Right renal pelvis (tissue), 4 donors: Measurements from ENCODE around the gene MTNR1A. TPM values are rescaled to one million over a fixed set of nuclear protein-coding genes. Genes with fewer than 3 reads are reported as not detected.

ENCODE experiments used
- DNase-seq, 4 donors: peaks; one replicate each; pipeline ENCODE4 v3.0.0-alpha.2; 2013; ENCODE audit warnings: low read depth in 4 of 4, low spot score in 3 of 4, missing footprints in 1 of 4
- polyA plus RNA-seq, 4 donors: library from polyadenylated mRNA; unstranded; fragments of 120-200 nt; gene quantifications; one replicate each; pipeline ENCODE4 v1.2.1, GENCODE V29; 2013; ENCODE audit not compliant: insufficient read length in 4 of 4

MTNR1A gene
- polyA plus RNA-seq = 1 to 10 TPM; 1.4 to 2.0 (median 1.6) TPM

DNA sequence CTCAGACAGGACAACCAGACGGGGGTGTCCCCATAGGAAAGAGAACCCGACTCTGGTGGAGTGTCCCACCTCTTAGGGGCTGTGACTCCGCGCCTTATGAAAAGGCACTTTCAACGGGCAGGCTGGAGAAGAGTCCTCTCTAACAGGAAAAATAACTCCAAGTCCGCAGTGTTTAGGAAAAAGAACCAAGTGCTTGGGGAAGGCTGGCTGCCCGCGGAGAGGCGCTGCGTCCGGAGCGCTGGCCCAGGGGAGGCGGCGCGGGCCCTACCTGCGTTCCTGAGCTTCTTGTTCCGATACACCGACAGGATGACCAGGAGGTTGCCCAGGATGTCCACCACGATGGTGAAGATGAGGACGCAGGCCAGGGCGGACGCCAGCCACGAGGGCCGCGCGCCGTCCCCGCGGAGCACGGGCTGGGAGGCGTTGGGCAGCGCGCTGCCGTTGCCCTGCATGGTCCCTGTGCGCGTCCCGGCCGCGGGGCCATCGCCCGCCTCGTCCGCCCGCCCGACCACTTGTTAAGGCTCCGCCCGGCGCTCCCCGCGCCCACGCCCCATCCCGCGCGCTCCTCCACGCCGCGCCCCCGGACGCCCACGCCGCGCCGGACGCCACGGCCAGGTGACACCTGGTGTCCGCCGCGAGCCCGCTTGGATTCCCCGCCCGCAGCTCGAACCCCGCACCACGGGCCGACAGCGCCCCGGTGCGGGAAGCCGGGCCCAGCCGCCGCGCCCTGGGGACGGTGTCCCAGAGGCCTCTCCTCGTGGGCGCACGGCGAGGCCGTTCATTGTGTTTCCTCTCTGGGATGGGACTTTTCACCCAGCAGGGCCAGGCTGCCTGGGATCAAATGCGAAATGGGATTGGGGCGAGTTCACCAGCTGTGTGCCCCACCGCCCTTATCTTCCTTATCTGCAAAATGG is at the start of gene MTNR1A:
Gene MTNR1A (minus strand): TSS at position 654 of the 914 bp plus-strand sequence. CDS start 202 bp downstream, at position 452.
- DNase-seq = peak in 1 of 4 donors; percentile 31

DNA sequence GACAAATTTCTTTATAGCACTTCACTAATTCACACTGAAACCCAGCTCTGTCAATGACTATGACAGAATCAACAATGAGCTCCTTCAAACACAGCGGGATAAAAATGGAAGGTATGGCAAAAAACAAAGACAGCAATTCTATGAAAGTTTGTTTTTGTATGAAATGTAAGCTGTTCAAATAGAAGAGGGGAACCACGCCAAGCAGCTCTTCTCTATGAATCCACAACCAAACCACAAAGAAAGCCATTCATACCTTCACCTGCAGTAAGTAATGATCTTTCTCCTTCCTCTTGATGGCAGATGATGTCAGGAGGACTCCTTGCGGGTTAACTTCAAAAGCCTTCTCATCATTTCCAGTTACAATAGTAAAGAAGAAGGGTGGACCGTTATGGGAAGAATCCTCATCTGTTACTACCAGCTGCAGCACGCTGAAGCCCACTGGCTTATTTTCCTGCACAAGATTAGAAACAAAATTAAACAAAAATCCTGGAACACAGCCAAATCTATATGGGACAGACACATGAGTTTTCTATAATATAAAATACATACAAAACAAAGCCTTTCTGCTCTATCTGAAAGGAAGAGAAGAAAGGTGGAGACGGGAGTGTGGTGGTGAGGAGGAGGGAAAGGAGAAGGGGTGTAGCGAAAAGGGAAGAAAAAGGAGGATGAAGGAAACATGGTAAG is 48.9 kb upstream of the MTNR1A start:
- no peak for DNase-seq

DNA sequence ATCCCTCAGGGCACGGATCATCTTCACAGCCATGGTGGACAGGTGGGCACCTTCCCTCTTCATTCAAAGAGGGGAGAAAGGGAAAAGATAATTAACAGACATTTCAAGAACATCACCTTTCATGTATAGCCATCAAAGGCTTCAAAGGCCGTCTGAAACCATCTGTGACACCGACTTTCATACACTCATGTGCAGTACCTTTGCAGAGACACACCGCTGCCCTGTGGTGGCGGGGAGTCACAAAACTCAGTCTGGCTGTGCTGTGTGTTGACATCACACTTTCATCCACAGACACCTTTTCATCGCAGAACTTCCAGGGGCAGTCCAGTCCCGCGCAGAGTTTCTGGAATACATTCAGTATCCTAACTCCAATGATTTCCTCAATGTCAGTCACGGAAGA is 47.6 kb upstream of the MTNR1A start:
- no peak for DNase-seq

DNA sequence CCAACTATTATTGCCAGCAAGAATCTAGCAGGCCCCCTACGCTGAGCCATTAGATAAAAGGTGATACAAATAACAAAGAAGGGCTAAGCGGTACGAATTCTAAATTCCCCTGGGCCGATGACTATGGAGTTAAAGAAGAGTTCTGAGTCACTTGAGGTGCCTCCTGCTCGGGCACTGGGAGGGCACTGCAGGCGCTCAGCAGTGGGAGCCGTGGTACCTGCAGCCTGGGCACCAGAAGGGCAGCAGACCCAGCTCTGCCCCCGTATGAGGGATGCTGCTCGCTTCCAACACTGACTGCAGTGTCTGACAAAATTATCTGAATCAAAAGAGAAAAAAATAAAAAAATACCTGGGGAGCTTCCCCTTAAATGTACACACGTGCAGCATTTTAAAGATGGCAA is 44.1 kb upstream of the MTNR1A start:
- DNase-seq = no peak

DNA sequence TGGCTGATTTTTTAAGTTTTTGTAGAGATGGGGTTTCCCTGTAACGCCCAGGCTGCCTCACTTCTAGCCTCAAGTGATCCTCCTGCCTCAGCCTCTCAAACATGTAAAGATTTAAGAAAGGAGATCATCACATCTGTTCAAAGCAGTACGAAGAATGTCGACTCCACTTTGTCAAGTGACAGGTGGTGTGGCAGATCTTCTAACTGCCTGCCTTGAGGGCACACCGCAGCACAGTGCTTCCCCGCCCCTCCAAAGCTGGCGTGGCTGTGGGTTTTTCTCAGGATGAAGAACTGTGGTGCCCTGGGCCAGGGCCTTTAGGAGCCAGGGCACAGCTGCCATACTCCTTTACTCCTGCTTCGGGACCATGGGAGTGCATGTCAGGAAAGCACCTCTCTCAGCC is 43.3 kb upstream of the MTNR1A start:
- DNase-seq = no peak

DNA sequence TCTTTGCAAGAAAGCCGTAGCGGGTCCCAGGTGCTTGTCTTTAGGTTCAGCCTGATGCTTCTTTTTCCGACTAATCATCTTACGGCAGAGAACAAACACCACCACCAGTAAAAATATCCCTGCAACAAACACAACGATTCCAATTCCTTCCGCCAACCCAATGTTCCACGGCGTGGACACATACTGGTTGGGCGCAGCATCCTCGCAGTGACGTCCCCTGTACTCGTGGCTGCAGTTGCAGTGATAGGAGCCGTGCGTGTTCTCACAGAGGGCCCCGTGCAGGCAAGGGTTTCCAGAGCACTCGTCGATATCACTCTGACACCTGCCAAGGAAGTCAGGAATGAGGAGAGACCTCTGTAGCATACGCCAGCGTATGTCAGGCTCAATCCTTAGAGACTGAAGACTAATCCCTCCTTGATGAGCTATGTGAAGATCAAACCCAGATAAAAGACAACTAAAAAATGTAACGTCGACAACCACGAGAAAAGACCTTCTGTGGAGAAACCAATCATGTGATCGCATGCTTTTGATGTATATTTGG is 41.6 kb upstream of the MTNR1A start:
- no peak for DNase-seq

DNA sequence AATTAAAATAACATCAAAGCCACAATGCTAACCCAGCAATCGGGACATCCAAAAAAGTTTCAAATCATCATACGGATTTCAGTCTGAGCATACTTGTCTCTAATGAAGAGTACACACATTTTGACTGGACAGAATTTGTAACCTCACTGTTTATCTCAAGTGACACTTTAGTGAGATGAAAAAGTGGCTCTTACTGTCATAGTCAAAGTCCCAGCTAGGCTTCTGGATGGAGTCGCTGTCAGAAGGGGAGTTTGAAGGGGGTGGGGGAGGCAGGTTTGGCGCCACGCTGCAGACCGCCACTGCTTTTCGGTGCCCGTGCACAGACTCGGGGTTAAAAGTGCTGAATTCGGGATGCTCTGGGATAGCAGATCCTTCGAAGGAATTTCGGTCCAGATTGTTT is 41.0 kb upstream of the MTNR1A start:
- DNase-seq = no peak

DNA sequence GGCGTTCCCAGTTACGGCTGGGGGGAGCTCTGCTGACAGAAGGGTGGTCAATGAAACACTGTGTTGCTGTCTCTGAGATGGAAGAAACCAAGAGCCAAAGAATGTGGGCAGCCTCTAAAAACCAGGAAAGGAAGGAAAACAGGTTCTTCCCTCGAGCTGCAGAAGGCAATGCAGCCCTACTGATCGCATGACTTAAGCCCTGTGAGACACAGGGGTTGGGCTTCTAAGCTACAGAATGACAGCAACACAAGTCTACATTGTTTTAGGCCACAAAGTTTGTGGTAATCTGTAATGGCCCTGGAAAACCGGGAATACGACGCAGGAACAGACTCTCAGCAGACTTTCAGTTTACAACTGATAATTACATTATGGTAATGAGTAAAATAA is 38.2 kb upstream of the MTNR1A start:
- no peak for DNase-seq

DNA sequence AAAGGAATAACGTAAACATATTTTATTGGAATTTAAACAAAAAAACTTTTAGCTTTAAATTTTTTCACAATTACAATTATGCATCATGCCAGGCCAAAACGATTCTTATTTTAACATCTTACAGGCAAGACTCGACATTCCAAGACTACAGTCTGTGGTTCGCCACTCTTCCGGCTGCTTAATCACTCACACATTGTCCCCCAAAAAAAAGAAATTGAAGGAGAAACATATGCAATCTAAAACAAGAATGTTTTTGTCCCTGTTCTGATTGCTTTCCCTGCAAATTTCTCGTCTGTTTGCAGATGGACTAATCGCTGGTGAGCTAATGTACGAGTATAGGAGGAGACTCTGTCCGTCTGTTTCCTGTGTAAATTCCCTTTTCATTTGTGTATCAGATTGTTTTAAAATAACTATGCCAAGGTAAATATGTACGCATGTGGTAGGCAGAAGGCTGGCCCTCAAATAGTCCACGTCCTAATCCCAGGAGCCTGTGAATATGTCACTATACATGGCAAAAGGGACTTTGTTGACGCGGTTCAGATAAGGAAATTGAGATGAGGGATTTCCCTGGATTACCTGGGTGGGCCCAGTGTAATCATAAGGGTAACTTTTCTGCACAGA is 37.7 kb upstream of the MTNR1A start:
- no peak for DNase-seq

DNA sequence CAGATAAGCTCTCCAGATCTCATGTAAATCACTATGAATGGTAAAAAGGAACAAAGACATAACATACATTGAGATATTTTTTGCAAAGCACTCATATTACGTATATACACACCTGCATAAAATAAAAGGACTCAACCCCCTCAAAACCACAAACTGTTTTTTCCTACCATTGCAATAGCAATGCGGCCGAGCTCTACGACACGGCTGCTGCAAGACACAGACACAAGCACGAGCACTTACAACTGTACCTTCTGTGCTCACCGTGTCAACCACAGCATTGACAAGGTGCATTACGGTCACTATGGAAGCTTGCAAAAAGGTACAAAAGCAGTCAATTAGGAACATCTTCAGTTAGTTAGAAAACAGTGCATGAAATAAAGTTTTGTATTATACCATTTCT is 37.1 kb upstream of the MTNR1A start:
- no peak for DNase-seq

DNA sequence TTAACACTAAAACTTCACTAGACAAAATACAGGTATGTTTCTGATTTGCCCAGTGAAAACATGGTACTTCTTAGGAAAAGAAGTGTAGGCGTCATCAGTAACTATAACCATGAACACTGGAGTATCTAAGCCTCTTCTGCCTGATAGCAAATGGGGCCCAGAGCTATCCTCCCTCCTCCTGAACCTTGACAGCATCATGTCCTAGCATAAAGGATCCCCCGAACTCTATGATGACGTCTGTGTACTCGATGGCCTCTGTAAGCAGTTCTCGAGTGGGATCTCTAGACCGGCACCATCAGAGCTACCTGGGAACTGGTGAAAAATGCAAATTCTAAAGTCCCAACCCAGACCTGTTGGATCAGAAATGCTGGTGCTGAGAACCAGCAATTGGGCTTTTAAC is 36.3 kb upstream of the MTNR1A start:
- DNase-seq = no peak

DNA sequence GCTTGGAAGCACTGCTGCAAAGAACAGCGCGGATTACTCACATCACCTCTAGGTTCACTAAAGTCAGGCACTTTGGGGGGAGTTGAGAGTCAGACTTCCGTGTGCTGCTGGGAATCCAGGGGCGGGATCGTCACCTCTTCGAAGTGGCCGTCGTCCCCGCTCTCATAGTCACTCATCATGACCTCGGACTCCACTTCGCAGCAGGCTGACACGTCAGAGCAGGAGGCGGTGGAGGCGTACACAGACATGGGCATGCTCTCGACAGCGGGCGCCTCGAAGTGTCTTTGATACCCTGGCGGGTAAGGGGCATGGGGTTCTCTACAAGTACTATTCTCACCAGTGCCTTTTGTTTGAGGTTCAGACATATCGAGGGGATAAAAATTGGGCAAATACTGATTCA is 33.1 kb upstream of the MTNR1A start:
- DNase-seq = no peak

DNA sequence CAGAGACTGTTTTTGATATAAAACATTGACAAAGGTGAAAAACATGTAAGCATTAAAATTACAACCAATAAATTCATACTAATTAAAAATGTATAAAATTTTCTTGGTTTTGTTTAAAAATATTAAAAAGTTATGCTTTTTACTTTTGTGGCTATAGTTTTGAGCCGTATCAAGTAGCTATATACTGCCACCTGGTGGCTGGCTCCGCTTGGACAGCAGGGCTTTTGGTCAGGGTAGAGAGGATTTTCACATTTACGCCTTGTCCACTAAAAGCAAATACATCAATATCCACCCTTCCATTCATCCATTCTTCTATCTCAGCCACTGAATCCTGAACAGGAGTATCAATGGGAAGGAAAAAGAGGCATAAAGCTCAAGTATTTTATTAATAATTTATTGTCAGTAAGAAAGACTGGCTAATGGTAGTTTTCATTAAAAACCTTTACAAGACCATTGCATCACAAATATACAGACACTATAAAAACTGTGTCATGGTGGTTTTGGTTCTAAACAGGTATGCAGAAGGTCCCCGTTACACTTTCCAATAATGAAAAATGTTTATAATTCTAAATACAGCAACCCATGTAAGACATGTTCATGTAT is 32.1 kb upstream of the MTNR1A start:
- DNase-seq = peak; percentile 37 to 63 (median 48)

DNA sequence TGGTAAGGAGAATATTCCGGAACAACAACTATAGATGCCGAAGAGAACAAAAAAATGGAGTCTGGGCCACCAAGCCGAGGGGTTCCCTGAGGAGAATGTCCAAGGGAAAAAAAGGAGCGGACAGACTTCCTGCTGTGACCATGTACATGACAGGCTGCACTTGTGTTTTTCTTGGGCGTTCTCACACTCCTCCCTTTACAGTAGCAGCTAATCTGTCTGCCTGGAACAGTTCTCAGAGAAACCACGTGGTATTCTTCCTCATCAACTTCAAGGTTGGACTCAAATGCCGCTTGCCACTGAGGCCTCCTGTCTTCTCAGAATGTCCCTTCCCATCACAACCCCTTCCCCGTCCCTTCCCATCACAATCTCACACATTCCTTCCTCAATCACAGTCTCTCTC is 30.8 kb upstream of the MTNR1A start:
- DNase-seq = no peak

DNA sequence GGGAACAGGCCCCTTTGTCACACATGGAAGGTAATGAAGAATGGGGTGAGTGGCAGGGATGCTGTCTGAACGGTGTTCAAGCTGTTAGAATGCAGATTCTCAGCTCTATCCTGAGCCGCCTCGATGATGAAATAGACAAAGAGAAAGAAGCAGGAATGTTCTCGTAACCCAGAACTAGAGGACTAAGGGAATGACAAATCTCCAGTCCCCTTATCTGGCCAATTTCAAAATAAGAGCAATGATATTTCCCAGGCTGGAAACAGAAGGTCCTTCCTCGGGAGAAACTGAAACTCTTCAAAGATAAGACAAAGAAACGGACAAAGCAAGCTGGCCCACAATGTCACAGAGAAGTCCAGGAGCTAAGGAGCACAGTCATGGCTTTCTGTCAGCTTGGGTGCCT is 29.5 kb upstream of the MTNR1A start:
- no peak for DNase-seq

DNA sequence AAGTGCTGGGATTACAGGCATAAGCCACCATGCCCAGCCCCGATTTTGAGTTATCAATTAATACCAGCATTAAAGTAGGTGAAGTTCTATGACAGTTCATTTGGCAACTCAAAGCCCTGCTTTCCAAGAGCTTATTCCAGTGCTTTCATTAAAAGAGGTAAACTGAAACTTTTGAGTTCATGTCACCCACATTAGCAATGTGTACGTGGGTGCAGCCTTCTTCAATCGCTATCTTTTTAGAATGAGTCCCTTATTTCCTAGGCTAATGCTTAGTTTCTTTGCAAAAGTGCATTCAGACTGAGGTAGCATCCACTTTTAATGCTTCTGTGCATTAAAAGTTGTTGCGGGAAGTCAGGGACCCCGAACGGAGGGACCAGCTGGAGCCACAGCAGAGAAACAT is 26.1 kb upstream of the MTNR1A start:
- no peak for DNase-seq

DNA sequence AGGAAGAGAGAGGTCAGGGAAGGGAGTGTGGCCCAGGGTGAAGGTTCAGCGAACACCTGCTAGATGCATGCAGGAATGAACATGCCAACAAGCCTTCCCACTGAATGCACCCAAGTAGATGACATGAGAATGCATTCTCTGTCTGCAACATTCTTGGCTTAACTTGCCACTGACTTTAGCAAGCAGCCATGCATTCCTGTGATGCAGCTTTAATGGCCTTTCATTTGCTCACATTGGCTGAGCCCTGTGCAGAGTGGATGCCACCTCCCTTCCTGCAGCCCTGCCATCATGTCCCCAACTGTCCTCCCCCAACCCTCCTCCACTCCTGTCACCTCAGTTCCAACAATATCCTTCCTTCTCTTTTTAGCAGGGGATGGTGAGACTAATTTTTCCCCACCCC is 25.3 kb upstream of the MTNR1A start:
- DNase-seq = no peak

DNA sequence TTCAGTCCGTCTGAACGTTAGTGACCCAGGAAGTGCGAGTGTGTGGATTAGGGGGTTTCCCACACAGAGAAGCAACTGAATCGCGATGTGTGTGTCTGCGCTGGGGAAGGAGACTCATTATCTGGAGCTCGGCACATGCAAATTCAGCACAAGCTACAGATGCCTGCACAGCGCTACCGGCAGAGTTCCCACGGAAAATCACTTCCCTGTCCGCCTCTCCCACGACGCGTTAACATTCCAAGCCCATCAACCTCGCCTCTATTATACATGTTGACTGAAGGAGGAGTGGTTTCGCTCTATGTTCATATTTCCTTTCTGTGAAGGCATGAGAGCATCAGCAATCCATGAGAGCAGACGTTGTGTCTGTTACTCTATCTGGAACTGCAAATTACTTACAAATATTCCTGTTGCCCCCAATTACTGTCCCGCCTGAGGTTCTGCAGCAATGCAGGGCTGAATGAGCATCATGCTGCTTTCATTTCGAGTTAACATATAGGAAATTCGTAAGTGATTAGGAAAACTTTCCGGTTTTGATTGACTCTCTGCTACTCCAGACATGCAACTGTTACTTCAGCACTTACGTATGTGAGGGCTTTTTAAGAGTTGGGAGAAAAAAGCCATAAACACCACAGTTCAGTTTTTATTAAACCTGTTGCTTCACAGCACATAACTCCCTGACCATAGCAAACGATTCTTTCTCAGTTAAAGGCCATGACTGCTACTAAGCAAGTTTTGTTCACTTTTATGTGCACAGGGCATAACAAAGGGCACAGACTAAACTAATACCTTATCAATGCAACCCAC is 15.0 kb upstream of the MTNR1A start:
- DNase-seq = no peak

DNA sequence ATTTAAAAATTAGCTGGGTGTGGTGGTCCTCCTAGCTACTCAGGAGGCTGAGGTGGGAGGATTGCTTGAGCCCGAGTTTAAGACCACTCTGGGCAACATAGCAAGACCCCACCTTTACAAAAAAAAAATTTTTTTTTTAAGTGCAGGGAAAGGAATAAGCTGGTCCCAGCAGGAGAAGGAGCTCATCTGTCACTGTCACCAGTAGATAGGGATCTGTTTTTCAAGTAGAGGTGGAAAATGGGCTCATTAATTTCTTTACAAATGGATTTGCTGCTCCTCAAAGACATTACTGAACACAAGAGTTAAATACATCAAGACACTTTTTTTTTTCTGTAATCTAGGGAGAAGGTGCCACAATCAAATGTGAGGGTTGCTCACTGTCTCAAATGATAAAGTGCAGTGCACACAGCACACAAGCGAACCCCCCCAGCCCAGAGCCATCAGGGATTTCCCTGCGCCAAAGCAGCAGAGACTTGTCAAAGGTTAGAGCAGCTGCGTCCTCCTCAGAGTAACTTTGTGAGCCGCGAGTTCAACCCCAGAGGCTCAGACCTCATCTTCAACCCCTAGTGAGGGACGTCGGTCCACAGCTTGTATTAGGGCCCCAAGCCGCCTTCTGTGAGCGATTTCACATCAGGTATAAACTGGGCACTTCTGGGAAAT is 14.3 kb upstream of the MTNR1A start:
- no peak for DNase-seq

DNA sequence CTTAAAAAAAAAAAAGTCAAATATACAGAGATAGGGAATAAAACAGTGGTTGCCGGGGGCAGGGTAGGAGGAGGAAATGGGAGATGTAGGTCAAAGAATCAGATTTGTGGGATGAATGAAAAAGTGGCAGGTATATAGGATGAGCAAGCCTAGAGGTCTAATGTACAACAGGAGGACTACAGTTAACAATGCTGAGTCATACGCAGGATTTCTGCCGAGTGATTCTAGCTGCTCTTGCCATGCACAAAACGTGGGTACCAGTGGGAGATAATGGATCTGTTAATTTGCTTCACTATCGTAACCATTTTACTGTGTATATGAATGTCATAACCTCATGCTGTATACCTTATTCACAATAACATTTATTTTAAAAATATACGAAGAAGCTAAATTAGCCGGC is 10.7 kb upstream of the MTNR1A start:
- DNase-seq = no peak
